ENCODE results near the gene HDDC3. TPM values are rescaled to one million over a fixed set of nuclear protein-coding genes. Genes with fewer than 3 reads are reported as not detected.

HDDC3 gene
- total RNA-seq, 4 donors from 2014 or later, result 5.1 to 7.9 (median 6.0) TPM

DNA sequence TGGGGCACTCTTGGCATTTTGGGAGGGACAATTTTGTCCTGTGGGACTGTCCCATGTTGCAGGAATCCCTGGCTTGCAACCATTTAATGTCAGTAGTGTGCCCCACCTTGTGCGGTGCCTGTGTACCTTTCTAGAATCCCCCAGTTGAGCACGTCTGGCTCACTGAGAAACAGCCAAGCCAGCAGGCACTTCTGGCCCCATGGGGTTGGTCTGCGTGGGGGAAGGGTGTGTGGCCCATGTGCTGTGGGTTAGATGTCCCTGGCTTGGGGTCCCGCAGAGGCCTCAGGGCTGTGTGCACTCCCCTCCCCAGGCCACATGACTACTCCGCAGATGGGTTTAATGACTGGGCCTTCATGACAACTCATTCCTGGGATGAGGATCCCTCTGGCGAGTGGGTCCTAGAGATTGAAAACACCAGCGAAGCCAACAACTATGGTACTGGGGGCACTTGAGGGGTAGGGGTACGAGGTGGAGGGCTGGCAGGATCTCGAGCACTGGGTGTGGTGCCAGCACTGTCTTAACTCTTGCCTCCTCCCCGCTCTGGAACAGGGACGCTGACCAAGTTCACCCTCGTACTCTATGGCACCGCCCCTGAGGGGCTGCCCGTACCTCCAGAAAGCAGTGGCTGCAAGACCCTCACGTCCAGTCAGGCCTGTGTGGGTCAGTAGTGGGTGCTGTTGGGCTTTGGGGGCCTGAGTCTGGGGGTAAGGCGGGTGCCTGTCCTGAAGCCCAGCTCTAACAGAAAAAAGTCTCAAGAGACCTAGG, 51.8 kb downstream of the HDDC3 start:
- intact Hi-C loops (cut with DNase I), result no loop called here

More for the DNA sequence above, 51.8 kb downstream of the HDDC3 start:
- Histone ChIP-seq H3K4me1 (peaks cover 15 to 34% (median 32%) of the 10 kb centered on the region in 4 donors), H3K36me3 (peaks cover 50 to 72% (median 71%) of the 10 kb centered on the region in 4 donors), H3K4me3 (no peak overlapping the region), H3K27ac (replicated peaks in 1 of 4) (no peak overlapping the region), H3K9me3 (no peaks in the 10 kb centered on the region), H3K27me3 (no peaks in the 10 kb centered on the region)
- no peak for TF ChIP-seq POLR2A (IDR thresholded peaks at IDR 0.05; ENCODE audit: low read depth)
- TF ChIP-seq POLR2AphosphoS5 (IDR thresholded peaks at IDR 0.05), result no peak
- TF ChIP-seq, protein P1, sequence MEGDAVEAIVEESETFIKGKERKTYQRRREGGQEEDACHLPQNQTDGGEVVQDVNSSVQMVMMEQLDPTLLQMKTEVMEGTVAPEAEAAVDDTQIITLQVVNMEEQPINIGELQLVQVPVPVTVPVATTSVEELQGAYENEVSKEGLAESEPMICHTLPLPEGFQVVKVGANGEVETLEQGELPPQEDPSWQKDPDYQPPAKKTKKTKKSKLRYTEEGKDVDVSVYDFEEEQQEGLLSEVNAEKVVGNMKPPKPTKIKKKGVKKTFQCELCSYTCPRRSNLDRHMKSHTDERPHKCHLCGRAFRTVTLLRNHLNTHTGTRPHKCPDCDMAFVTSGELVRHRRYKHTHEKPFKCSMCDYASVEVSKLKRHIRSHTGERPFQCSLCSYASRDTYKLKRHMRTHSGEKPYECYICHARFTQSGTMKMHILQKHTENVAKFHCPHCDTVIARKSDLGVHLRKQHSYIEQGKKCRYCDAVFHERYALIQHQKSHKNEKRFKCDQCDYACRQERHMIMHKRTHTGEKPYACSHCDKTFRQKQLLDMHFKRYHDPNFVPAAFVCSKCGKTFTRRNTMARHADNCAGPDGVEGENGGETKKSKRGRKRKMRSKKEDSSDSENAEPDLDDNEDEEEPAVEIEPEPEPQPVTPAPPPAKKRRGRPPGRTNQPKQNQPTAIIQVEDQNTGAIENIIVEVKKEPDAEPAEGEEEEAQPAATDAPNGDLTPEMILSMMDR (IDR thresholded peaks at IDR 0.05), result no peak
- no peak for TF ChIP-seq EP300 (IDR thresholded peaks at IDR 0.05)
- DNase-seq (ENCODE audit: extremely low spot score), result no peak
- WGBS, result 77% methylated on average over 9 of the region's 16 CpGs

Small RNA genes lying within 50 kb of the gene (small RNA-seq; reads per million reads assigned to genes)
- gene RF00019, result 0 reads per million in 3 donors

Other genes with a start within 250 kb of the HDDC3 start
- 1 to 10 TPM in 1 of 4 donors, under 1 TPM in 3; under 0.01 to 1.5 (median 0.73) TPM for gene BLM, start 215.2 kb downstream of the HDDC3 start, total RNA-seq
- 10 to 100 TPM; 39.0 to 84.0 (median 80.3) TPM for gene FURIN, start 64.0 kb downstream of the HDDC3 start, total RNA-seq
- 10 to 100 TPM; 26.1 to 41.9 (median 34.0) TPM for gene FES, start 48.0 kb downstream of the HDDC3 start, total RNA-seq
- gene MAN2A2, start 29.2 kb downstream of the HDDC3 start, total RNA-seq, result 10 to 100 TPM; 27.0 to 80.9 (median 31.7) TPM
- gene UNC45A, start 2.7 kb upstream of the HDDC3 start, total RNA-seq, result 100 to 1,000 TPM in 1 of 4 donors, 10 to 100 TPM in 3; 88.6 to 113 (median 93.2) TPM
- gene RCCD1, start 22.3 kb upstream of the HDDC3 start, total RNA-seq, result 10 to 100 TPM in 1 of 4 donors, 1 to 10 TPM in 3; 5.3 to 12.7 (median 9.2) TPM
- gene PRC1, start 62.0 kb upstream of the HDDC3 start, total RNA-seq, result 1 to 10 TPM; 4.0 to 5.8 (median 4.6) TPM
- 10 to 100 TPM in 2 of 4 donors, 1 to 10 TPM in 2; 9.5 to 11.4 (median 10.4) TPM for gene VPS33B, start 90.0 kb upstream of the HDDC3 start, total RNA-seq
- gene SV2B, start 167.7 kb upstream of the HDDC3 start, total RNA-seq, result 1 to 10 TPM; 1.9 to 3.0 (median 2.1) TPM

Data from esophagus muscularis mucosa (tissue), 4 donors.